ENCODE measurements around the gene POLR3B. TPM values are rescaled to one million over a fixed set of nuclear protein-coding genes. Genes with fewer than 3 reads are reported as not detected.

The POLR3B gene
- total RNA-seq, 4 donors from 2014 or later, result 9.6 to 14.6 (median 12.6) TPM

DNA sequence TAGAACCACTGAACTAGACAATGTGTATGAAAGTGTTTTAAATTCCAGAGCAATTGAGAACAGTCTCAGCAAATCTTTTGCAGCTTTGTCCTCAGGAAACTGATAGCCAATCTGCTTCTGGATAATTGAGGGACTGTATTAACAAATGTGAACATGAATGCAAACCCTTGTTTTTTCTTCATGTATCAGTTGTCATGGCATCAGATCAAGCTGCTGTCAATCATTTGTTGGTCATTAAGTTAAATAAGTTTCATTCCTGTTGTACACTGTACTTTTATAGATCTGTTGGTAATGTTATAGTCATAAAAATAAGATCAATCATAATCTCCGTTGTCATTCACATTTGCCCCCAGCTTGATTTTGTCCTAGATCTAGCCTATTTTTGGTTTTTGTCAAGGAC is 159.8 kb downstream of the POLR3B start:
- H3K27ac ChIP-seq, result no peak overlapping the region
- no peak overlapping the region for H3K4me3 ChIP-seq
- TF ChIP-seq POLR2A (IDR thresholded peaks at IDR 0.05), result no peak
- TF ChIP-seq, protein P1, sequence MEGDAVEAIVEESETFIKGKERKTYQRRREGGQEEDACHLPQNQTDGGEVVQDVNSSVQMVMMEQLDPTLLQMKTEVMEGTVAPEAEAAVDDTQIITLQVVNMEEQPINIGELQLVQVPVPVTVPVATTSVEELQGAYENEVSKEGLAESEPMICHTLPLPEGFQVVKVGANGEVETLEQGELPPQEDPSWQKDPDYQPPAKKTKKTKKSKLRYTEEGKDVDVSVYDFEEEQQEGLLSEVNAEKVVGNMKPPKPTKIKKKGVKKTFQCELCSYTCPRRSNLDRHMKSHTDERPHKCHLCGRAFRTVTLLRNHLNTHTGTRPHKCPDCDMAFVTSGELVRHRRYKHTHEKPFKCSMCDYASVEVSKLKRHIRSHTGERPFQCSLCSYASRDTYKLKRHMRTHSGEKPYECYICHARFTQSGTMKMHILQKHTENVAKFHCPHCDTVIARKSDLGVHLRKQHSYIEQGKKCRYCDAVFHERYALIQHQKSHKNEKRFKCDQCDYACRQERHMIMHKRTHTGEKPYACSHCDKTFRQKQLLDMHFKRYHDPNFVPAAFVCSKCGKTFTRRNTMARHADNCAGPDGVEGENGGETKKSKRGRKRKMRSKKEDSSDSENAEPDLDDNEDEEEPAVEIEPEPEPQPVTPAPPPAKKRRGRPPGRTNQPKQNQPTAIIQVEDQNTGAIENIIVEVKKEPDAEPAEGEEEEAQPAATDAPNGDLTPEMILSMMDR (IDR thresholded peaks at IDR 0.05), result no peak
- no peak for TF ChIP-seq EP300 (IDR thresholded peaks at IDR 0.05)
- TF ChIP-seq POLR2AphosphoS5 (IDR thresholded peaks at IDR 0.05), result no peak
- H3K36me3 ChIP-seq, result no peaks in the 10 kb centered on the region
- H3K9me3 ChIP-seq, result no peaks in the 10 kb centered on the region
- 88% methylated on average over 1 of the region's 1 CpG for WGBS
- no peak for DNase-seq (ENCODE audit: low spot score in 2 of 2)
- no peaks in the 10 kb centered on the region for H3K4me1 ChIP-seq
- H3K27me3 ChIP-seq, result no peaks in the 10 kb centered on the region

GRCh38 chr12:106519607-106520021 is 162.1 kb downstream of the POLR3B start:
- H3K9me3 ChIP-seq, result no peaks in the 10 kb centered on the region
- H3K36me3 ChIP-seq, result no peaks in the 10 kb centered on the region
- TF ChIP-seq POLR2AphosphoS5 (IDR thresholded peaks at IDR 0.05), result no peak
- TF ChIP-seq, protein P1 (IDR thresholded peaks at IDR 0.05), result no peak
- TF ChIP-seq POLR2A (IDR thresholded peaks at IDR 0.05), result no peak
- TF ChIP-seq EP300 (IDR thresholded peaks at IDR 0.05), result no peak
- H3K27ac ChIP-seq, result no peak overlapping the region
- no peaks in the 10 kb centered on the region for H3K27me3 ChIP-seq
- no peak overlapping the region for H3K4me3 ChIP-seq
- no peak for DNase-seq (ENCODE audit: low spot score in 2 of 2)
- 71% methylated on average over 9 of the region's 9 CpGs for WGBS
- no peaks in the 10 kb centered on the region for H3K4me1 ChIP-seq

- TF ChIP-seq POLR2AphosphoS5 (IDR thresholded peaks at IDR 0.05) (no peak), EP300 (IDR thresholded peaks at IDR 0.05) (no peak), POLR2A (IDR thresholded peaks at IDR 0.05) (no peak)
- TF ChIP-seq, protein P1 (IDR thresholded peaks at IDR 0.05), result no peak
- H3K27me3 ChIP-seq, result no peaks in the 10 kb centered on the region
- 98% methylated on average over 4 of the region's 4 CpGs for WGBS
- H3K4me1 ChIP-seq, result no peaks in the 10 kb centered on the region
- H3K9me3 ChIP-seq, result no peaks in the 10 kb centered on the region
- no peak overlapping the region for H3K27ac ChIP-seq
- no peaks in the 10 kb centered on the region for H3K36me3 ChIP-seq
- no peak overlapping the region for H3K4me3 ChIP-seq
- DNase-seq (ENCODE audit: low spot score in 2 of 2), result no peak
Observed at GRCh38 chr12:106521901-106522300, 164.4 kb downstream of the POLR3B start.

DNA sequence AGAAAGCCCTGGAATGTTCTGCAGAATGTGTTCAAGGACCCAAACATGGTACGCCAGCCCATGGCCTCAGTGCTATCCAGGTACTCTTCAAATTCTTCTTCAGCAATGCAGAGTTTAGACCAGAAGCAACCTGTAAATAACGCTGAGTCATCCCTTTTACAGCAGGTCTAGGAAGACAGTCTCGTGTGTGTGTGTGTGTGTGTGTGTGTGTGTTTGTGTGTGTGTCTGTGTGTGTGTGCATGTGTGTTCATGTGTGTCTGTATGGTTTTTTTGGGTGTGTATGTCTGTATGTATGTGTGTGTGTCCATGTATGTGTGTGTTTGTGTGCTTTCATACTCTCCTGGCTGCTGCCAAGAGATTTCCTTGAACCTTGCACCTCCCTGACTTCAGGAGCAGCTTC is 165.2 kb downstream of the POLR3B start:
- TF ChIP-seq POLR2A (IDR thresholded peaks at IDR 0.05) (no peak), EP300 (IDR thresholded peaks at IDR 0.05) (no peak), POLR2AphosphoS5 (IDR thresholded peaks at IDR 0.05) (no peak)
- TF ChIP-seq, protein P1 (IDR thresholded peaks at IDR 0.05), result no peak
- Histone ChIP-seq H3K4me3 (no peak overlapping the region), H3K36me3 (no peaks in the 10 kb centered on the region), H3K4me1 (no peaks in the 10 kb centered on the region), H3K27ac (no peak overlapping the region), H3K27me3 (no peaks in the 10 kb centered on the region), H3K9me3 (no peaks in the 10 kb centered on the region)
- 81% methylated on average over 2 of the region's 3 CpGs for WGBS
- DNase-seq (ENCODE audit: low spot score in 2 of 2), result no peak

DNA sequence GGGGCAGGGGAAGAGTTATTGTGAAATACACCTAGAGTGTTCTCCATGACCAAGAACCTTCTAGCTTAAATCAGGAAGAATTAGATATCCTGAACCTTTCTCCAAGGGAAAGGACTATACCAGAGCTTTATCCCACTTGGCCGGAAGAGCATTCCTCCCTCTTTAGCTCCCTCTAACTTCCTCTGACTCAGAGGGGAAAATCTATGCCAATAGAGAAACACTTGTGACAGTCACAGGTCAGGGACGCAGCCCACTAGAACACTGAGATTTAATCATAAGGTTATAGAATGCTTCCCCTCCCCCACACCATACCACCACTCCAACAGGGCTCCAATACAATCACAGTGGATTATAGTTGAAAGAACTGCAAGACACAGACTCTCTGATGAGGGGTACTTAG is 169.8 kb downstream of the POLR3B start:
- 88% methylated on average over 2 of the region's 2 CpGs for WGBS
- TF ChIP-seq, protein P1 (IDR thresholded peaks at IDR 0.05), result no peak
- no peak for TF ChIP-seq POLR2A (IDR thresholded peaks at IDR 0.05)
- no peak for TF ChIP-seq EP300 (IDR thresholded peaks at IDR 0.05)
- no peak for TF ChIP-seq POLR2AphosphoS5 (IDR thresholded peaks at IDR 0.05)

More for the DNA sequence above, 169.8 kb downstream of the POLR3B start:
- Histone ChIP-seq H3K36me3 (no peaks in the 10 kb centered on the region), H3K27me3 (no peaks in the 10 kb centered on the region), H3K4me1 (no peaks in the 10 kb centered on the region), H3K9me3 (no peaks in the 10 kb centered on the region), H3K27ac (no peak overlapping the region), H3K4me3 (no peak overlapping the region)
- no peak for DNase-seq (ENCODE audit: low spot score in 2 of 2)
